IPS DF 19.7 (cell line): ENCODE measurements around the gene SLC4A4.

ENCODE experiments used
- DNase-seq: peaks from one replicate; pipeline ENCODE4 v3.0.0-alpha.2; 2013; ENCODE audit warnings: low read depth, low spot score

SLC4A4 gene

DNA sequence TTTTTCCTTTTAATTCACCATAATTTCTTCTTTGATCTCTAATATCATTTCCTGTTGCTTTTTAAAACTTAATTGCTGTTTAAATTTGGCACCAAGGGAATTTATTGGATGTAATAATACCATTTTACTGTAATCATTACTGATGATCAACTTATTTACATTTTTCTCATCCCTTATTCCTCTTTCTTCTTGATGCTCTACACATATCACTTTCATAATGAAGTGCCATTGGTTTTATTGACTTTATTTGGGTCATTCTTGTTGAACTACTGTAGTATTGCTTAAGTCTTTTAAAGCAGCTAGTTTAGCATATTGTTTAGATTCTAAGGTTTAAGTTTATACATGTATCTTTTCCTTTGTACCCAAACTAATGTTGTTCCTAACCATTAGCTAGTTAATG lies 130.7 kb downstream of the SLC4A4 start:
- DNase-seq: no peak

DNA sequence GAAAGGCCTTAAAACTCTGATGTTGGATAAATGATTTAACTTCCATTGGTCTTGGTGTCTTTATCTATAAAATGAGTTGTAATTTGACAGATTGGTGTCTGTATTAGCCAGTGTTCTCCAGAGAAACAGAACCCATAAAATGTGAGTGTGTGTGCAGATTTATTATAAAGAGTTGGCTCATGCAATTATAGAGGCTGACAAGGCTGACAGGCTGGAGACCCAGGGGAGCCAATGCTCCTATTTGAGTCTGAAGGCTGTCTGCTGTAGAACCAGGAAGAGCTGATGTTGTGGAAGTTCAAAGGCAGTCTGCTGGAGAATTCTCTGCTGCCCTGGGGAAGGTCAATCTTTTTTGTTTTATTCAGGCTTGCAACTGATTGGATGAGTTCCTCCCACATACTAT lies 131.7 kb downstream of the SLC4A4 start:
- no peak for DNase-seq

DNA sequence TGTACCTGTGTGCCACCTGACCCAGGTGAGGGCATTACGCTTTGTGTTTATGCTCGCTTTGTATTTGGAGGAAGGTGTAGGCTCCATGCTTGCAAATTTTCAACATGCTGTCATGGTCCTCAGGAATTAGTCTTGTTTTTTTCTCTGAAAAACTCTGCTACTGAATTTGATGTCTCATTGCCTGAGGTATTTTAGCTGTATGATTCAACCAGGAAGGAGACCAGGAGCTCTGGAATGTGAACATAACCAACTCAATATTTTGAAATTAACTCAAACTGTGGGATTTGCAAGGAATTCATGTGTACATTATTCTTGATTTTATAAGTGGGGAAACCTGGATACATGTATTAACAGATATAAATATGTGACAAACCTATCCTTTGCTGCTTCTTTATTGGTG lies 134.1 kb downstream of the SLC4A4 start:
- no peak for DNase-seq

DNA sequence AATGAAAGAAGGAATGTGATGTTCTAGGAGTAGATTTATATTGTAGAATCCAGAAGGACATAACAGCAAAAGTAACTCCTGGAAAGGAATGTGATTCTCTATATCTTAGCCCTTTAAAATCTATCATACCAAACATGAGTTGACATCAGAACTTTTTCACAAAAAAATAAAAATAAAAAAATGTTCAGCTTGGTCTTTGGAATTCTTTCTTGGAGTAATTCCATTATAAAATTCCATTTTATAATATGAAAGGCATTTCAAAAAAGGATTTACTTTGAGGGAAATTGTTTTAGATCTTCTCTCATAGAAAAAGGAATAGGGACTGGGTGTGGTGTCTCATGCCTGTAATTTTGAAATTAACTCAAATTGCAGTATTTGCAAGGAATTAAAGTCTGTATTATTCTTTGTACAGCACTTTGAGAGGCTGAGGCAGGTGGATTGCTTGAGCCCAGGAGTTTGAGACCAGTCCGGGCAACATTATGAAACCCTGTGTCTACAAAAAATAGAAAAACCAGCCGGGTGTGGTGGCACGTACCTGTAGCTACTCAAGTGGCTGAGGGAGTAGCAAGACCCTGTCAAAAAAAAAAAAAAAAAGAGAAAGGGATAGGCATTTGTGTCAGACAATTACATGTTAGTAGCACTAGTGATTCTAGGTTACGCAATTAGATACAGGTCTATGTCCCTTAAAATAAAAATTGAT lies 134.9 kb downstream of the SLC4A4 start:
- DNase-seq: no peak

DNA sequence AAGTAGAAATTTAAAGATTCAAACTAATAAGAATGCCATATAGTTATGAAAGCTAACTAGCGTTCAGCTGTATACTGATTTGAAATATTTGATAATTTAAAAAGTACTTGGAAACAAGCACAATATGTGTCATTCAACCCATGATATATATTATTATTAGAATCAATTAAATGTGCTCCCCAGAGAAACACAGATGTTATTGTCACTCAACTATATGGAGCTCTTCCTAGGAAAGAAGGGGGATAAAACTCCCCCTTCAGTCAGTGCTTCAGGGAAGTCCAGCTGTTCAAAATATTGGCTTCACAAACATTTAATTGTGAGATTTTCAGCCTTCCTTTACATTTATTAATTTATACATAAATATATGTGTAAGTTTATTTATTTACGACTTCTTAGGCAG lies 135.9 kb downstream of the SLC4A4 start:
- DNase-seq: no peak

DNA sequence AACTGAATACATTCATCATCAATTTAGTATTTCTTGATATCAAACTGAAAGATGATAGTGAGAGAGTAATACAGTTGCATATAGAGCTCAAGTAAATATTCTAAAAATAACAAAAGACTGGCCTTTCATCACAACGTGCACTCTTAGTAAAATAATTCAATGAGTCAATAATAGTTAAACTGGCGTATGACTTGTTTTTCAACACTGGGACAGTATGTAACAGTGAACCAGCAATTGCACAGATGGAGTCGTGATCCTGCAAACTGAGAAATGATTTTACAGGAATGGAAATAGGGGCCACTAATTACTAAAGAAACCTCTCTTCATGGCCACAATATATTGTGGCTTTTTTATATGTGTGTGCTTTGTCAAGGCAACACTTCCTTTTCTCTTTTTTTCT lies 137.4 kb downstream of the SLC4A4 start:
- DNase-seq: no peak

DNA sequence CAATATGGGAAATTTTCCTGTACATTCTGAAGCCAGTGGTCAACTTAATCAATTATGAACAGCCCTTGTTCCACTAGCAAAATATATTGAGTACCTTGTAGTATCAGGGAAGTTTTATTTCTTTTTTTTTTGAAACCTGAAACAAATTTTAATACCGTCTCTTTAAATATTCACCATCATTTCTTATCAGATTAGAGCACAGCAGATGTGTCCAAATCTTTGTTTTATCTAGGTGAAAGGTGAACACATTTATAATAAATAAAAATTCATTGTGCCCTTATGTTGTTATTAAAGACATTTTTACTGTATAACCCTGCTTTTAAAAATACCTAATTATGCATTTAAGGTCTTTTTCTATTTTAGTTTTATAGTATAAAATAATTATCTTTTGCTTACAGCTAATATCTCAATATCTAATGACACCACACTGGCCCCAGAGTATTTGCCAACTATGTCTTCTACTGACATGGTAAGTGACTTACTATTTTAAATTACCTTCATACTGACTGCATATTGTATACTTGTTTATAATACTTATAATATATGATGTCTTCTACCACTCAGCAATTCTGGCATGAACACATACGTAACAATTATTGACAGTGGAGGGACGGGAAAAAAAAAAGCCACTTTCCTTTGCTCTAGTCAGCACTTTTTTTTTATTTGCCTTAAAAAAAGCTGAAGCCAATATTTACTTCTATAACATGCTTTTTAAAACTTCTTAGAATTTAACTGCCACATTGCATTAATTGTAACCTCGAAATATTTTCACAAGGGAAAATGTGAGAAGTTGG lies 147.9 kb downstream of the SLC4A4 start:
- DNase-seq: no peak

DNA sequence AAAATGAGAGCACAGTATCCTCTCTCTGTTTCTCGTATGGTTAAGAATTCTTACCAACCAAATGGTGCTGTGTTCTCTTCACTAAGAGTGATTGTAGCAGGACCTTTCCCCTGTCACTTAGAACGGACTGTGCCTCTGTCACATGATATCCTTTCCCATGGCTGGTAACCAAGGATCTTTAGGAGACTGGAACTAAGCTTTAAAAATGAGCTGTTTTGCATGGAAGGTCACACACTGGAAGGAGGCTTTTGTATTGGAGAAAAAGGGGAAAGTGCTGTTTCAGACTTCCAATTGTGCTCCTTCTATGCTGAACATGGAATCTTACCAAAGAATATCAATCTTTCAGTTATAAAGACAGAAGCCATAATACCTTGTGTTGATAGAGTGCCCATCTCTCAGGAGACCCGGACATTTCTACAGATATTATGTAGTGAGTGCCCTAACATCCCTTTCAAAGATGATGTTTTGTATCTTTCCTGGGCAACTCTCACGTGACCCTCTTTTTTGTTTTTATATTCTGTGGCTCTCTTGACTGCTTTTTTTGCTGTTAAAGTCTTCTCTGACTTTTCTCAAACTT lies 148.6 kb downstream of the SLC4A4 start:
- DNase-seq: no peak

DNA sequence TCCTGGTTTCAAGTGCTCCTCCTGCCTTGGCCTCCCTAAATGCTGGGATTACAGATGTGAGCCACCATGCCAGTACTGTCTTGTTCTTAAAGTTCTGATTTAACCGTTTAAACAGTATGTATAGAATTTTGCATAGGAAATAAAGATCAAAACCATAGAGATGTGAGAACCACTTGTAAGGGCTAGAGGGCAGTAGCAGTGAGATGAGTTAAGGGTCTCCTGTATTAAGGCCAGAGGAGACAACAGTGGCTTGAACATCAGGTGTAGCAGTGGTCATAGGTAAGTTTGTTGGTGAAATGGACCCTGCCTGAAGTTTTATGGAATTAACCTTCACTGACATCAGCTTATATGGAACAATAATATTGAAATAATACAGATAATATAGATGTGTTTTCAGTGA lies 155.7 kb downstream of the SLC4A4 start:
- no peak for DNase-seq

DNA sequence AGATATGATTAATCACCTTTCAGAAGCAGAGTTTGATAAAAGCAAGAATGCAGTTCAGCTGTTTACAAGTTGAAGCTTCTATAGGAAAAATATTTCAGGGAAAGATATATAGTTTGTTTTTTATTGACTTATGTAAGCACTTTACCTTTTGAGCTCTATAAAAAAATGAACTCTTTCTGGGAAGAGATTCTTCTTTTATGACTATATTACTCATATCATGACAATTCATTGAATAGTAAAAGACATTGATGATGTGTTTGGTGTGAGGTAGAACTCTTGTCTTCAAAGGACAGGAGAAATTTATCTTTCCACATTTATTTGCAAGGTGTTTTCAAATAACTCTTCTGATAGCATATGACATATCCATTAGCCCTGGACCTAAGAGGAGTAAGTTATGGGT lies 156.6 kb downstream of the SLC4A4 start:
- DNase-seq: no peak

DNA sequence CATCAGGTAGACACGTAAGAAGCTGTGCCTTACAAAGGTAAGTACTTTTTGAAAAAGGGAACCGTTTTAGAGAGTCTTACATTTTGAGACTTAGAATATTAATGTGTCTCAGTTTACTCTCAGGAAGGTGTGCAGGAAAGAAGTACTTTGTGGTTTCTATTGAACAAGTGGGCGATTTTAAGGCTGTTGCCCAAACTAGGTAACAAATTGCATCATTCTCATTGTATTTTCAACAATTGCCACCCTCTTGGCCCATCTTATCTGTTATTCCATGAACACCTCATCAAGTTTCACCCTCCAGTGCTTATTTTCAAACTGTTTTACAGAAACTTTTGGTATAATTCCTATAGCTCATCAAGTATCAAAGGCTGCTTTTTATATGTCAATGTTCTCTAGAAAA lies 158.3 kb downstream of the SLC4A4 start:
- DNase-seq: no peak

DNA sequence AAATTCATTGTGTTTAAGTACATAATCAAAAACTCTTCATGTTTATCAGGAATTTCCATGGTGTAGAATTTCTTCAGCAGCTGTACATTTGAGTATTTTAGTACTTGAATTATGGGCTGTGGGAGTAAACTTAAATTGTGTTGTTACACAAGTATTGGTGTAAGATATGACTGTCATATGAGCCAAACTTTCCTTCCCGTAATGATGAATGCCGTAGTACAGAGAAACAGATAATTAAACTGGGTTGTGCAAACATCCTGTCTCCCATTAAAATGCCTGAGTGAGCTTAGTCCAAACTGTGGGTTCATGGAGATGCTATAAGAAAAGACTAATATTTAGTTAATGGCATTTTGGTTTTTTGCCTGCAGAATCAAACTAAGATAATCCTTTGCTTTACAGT lies 159.2 kb downstream of the SLC4A4 start:
- no peak for DNase-seq

DNA sequence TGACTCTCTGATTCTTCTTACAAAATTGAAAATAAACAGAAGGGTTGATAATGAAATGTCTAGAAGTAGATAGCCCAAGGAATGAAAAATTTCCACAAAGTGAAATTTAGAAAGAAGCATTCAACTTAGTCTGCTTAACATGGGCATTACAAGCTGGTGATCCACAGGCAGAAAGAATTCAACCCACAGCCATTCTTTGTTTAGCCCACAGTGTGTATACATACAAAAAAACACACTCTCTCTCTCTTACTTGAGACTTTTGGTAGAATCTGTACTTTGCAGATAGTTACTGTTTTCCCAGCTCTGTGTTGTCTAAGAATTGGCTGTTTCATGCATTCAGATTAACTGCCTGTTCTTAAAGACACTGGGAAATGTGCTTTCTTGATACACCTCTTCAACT lies 159.8 kb downstream of the SLC4A4 start:
- no peak for DNase-seq

DNA sequence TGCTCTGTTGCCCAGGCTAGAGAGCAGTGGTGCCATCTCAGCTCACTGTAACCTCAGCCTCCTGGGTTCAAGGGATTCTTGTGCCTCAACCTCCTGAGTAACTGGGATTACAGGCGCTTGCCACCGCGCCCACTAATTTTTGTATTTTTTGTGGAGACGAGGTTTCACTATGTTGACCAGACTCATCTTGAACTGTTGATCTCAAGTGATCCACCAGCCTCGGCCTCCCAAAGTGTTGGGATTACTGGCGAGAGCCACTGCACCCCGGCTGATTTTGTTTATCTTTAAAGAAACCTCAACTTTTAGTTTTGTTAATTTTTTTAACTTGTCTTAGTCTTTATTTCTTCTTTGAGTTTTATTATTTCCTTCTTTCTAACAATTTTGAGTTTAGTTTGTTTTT lies 163.2 kb downstream of the SLC4A4 start:
- no peak for DNase-seq

DNA sequence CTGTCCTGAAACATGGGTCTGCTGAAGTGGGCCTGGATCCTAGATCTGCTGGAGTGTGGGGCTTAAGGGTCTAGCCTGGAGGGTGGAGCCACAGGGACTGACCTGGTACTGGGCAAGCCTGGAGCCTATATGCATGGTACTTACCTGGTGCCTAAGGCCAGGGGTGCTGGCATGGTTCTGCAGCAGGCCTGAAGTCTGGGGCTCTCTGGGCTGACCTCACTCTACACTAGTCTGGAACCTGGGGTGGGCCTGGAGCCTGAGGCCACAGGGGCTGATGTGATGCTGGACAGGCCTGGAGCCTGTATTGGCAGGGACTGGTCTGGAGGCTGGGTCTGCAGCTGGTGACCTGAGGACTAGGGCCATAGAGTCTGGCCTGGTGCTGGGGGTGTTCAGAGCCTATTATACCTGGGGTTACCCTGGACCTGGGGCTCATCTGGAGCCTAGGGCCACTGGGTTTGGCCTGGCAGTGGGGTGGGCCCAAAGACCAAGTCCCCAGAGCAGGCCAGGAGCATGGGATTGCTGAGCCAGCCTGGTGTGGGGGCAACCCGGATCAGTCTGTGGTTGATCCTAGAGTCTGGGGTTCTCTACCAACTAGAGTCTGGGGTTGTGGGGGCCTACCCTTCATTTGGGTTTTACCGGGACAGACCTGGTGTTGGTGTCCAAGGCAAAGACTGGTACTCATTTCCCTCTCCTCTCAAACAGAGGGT lies 179.6 kb downstream of the SLC4A4 start:
- no peak for DNase-seq

DNA sequence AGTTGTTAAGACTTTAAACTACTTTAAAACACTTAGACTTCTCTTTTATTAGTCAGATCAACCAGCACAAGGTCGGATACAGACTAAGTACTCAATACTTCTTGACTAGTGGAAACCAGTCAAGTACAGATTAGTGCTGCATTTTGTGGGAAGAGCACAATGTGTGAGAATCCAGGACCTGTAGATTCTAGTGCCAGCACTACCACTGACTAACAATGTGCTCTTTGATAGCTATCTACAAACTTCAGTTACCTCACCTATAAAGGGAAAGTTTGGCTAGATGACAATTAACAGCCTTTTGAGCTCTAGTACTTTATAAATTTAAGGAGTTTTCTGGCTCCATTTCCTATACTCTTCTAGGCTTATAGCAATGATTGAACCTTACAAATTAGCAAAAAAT lies 181.5 kb downstream of the SLC4A4 start:
- no peak for DNase-seq

DNA sequence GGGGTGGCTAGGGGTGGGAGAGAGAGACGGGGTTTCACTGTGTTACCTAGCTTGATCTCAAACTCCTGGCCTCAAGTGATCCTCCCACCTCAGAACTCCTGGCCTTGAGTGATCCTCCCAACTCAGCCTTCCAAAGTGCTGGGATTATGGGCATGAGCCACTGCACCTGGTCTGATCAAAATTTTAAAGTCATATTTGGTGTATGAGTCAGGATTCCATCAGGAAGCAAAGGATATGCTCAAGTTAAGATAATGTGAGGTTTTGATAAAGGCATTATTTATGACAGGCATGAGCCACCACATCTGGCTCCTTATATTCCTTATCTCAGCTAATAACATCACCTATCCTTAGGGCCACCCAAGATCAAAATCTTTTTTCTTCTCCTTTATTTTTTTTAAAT lies 182.0 kb downstream of the SLC4A4 start:
- no peak for DNase-seq

DNA sequence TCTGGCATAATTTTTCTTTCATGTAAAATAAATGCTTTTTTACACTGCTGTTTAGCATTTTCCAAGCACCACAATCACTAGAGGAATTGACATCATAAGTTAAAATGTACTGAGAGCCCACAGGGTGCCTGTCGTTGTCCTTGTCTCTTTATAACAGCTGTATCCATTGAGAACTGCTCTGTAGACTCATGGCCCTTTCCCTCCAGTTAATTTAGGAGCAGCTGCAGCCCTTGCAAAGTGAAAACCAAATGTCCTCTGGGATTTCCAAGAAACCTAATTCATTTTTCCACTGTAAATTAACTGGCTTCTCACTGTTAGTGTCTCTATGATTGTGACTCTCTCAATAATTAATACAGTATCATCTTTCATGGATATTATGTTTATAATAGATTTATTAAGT lies 185.9 kb downstream of the SLC4A4 start:
- DNase-seq: no peak

DNA sequence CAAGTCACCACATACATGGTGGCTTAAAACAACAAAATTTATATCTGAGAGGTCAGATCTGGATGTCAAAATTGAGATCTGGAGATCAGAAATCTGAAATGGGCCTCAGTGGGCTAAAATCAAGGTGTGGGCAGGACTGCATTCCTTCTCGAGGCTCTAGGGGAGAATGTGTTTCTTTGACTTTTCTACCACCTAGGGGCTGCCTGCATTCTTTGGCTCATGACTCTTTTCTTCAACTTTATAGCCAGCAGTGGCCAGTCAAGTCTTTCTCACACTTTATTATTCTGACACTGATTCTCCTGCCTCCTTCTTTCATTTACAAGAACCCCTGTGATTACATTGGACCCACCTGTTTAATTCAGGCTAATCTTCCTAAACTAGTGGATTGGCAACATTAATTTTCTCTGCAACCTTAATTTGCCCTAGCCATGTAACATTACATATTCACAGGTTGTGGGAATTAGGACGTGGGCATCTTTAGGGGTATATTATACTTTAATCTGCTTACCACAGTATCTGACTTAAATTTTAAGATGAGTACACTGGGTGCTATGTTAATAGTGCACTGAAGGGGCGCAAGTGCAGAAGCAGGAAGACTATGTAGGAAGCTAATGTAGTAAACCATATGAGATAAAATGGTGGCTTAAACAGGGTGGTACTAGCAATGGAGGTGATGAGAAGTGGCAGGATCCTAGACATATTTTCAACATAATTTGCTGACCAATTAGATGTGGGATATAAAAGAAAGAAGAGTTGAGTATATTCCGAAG lies 188.0 kb downstream of the SLC4A4 start:
- peak; percentile 33 for DNase-seq

DNA sequence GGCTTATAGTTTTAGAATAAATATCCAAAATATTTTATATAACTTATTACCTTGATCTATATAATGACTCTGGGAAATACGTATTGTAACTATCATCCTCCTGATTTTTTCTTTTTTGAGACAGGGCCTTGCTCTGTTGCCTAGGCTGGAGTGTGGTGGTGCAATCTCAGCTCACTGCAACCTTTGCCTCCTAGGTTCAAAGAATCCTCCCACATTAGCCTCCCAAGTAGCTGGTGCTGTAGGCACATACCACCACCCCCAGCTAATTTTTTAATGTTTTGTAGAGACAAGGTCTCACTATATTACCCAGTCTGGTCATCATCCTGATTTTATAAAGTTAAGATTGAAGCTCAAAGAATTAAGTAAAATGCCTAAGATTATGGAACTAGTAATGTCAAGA lies 193.6 kb downstream of the SLC4A4 start:
- DNase-seq: no peak

DNA sequence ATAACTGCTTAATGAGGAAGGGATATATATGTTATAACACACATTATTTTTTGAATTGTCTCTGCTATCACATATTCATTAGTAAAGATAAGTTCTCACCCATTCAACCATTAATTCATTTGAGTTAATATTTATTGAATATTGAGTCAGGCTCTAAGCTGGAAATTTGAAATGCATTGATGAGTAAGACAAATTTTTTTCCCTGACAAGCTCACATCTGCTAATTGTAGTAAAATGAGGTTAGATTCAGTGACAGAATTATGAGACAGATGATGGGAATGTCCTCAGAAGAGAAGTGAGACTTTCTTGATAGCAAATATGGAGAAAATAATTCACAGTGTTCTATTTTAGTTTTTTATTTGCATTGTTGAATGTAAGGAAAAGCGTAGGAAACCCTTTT lies 194.3 kb downstream of the SLC4A4 start:
- DNase-seq: no peak
